Measurements from ENCODE around the gene UBQLN3.

- TF ChIP-seq NFIC (IDR thresholded peaks at IDR 0.05), result no peak
- TF ChIP-seq MAX (IDR thresholded peaks at IDR 0.05), result no peak
- no peak for TF ChIP-seq EP300 (IDR thresholded peaks at IDR 0.05; ENCODE audit: borderline replicate concordance)
- no peak for TF ChIP-seq RAD21 (IDR thresholded peaks at IDR 0.05; ENCODE audit: low read depth)
- no peak for TF ChIP-seq TCF12 (IDR thresholded peaks at IDR 0.05; ENCODE audit: low read depth)
- no peak for TF ChIP-seq CREB1 (IDR thresholded peaks at IDR 0.05; ENCODE audit: low read depth)
- no peak for TF ChIP-seq YY1 (IDR thresholded peaks at IDR 0.05; ENCODE audit: low read depth)
- TF ChIP-seq ZBTB7A (IDR thresholded peaks at IDR 0.05; ENCODE audit: low read depth), result no peak
- TF ChIP-seq FOXM1 (IDR thresholded peaks at IDR 0.05; ENCODE audit: borderline replicate concordance, low read depth), result no peak
- no peak for TF ChIP-seq REST (IDR thresholded peaks at IDR 0.05; ENCODE audit: low read depth)
- TF ChIP-seq CEBPB (IDR thresholded peaks at IDR 0.05), result no peak
Observed at GRCh38 chr11:5460983-5461621, 48.7 kb downstream of the UBQLN3 start.

Data from Ishikawa (cell line).